Measurements from ENCODE around the gene AKAP6. TPM values are rescaled to one million over a fixed set of nuclear protein-coding genes. Genes with fewer than 3 reads are reported as not detected.

Gene AKAP6
- total RNA-seq, 1 experiment from 2014 or later = 1.1 TPM

GRCh38 chr14:32426028-32426427 lies 96.9 kb downstream of the AKAP6 start:
- no peaks in the 10 kb centered on the region for H3K23me2 ChIP-seq (ENCODE audit: insufficient read length, low read depth, low read length, poor library complexity, severe bottlenecking)
- no peaks in the 10 kb centered on the region for H3K4me1 ChIP-seq (ENCODE audit: insufficient read depth, low read length)
- no peaks in the 10 kb centered on the region for H3K79me1 ChIP-seq (ENCODE audit: insufficient read depth, low read depth, low read length, poor library complexity, severe bottlenecking)
- H3K56ac ChIP-seq (ENCODE audit: insufficient read length, low read depth, low read length) = no peak overlapping the region
- WGBS (ENCODE audit: extremely low coverage, insufficient read length, low lambda C conversion rate) = no CpG with 5 or more reads among the region's 1 CpG
- Mint-ChIP-seq H3K9me3 (peaks cover 16 to 17% of the 10 kb centered on the region in 2 experiments; a peak in 4 of 5 replicates), H3K4me1 (peaks cover 26 to 34% of the 10 kb centered on the region in 2 experiments), H3K36me3 (ENCODE audit: insufficient read depth in 1 of 3, low read depth in 3 of 3) (peaks cover 3 to 17% (median 10%) of the 10 kb centered on the region in 3 experiments; a peak in 6 of 7 replicates), H3K27me3 (ENCODE audit: low read depth) (no peaks in the 10 kb centered on the region), H3K27ac (no peak overlapping the region), H3K4me3 (no peak overlapping the region)
- H3K23ac ChIP-seq (ENCODE audit: insufficient read length, low read depth, low read length) = no peak overlapping the region
- no peak for DNase-seq
- H3K18ac ChIP-seq (ENCODE audit: insufficient read length, low read depth, low read length) = no peak overlapping the region
- no peak overlapping the region for H3K27ac ChIP-seq (ENCODE audit: insufficient read length, low read depth, low read length)
- H2BK5ac ChIP-seq (ENCODE audit: insufficient read length, low read length) = no peak overlapping the region
- H4K8ac ChIP-seq (replicated peaks; ENCODE audit: insufficient read length, low read depth, low read length) = no peak overlapping the region
- no peak overlapping the region for H2BK120ac ChIP-seq (ENCODE audit: low read depth, low read length, poor library complexity, severe bottlenecking)
- no peak overlapping the region for H2BK12ac ChIP-seq (ENCODE audit: insufficient read length, low read depth, low read length)
- no peaks in the 10 kb centered on the region for H4K20me1 ChIP-seq (ENCODE audit: control insufficient read depth, insufficient read depth, insufficient read length)
- H3K4me2 ChIP-seq (ENCODE audit: insufficient read depth, insufficient read length, low read length) = no peak overlapping the region
- H3K4ac ChIP-seq (ENCODE audit: low read depth, low read length) = no peak overlapping the region
- H4K5ac ChIP-seq (ENCODE audit: insufficient read length, low read depth, low read length) = no peak overlapping the region
- H2AK5ac ChIP-seq (ENCODE audit: insufficient read length, low read length) = no peak overlapping the region
- no peak for TF ChIP-seq CTCF (conservative IDR thresholded peaks at IDR 0.05)
- no peak overlapping the region for H3T11ph ChIP-seq (ENCODE audit: low read length)
- H3K27me3 ChIP-seq (ENCODE audit: insufficient read depth, low read length) = no peaks in the 10 kb centered on the region
- H3K14ac ChIP-seq (ENCODE audit: insufficient read depth, low read length) = no peak overlapping the region
- H2BK20ac ChIP-seq (ENCODE audit: low read depth, low read length, poor library complexity, severe bottlenecking) = no peak overlapping the region
- H4K91ac ChIP-seq (ENCODE audit: insufficient read length, low read depth, low read length) = no peak overlapping the region
- no peak overlapping the region for H2AFZ ChIP-seq (ENCODE audit: low read length)
- H3K9ac ChIP-seq (ENCODE audit: extremely low read depth, insufficient read length, low read length) = no peak overlapping the region
- no peaks in the 10 kb centered on the region for H3K9me3 ChIP-seq (ENCODE audit: control insufficient read depth, low read depth, low read length)
- H2BK15ac ChIP-seq (ENCODE audit: low read depth, low read length) = no peak overlapping the region
- no peaks in the 10 kb centered on the region for H3K79me2 ChIP-seq (ENCODE audit: insufficient read depth, low read length)

All from H9 (cell line).